ENCODE results near the gene CNGA1. TPM values are rescaled to one million over a fixed set of nuclear protein-coding genes. Genes with fewer than 3 reads are reported as not detected.

The CNGA1 gene
- total RNA-seq, 4 donors from 2014 or later: 0.40 to 1.8 TPM; not detected in 2

- no peak overlapping the region for H3K4me3 ChIP-seq
- ATAC-seq: no peak
- TF ChIP-seq POLR2AphosphoS5 (IDR thresholded peaks at IDR 0.05) (no peak), EP300 (IDR thresholded peaks at IDR 0.05) (no peak), POLR2A (IDR thresholded peaks at IDR 0.05) (no peak), CTCF (IDR thresholded peaks at IDR 0.05) (no peak)
- H3K4me1 ChIP-seq: no peaks in the 10 kb centered on the region
- WGBS, 2 donors (ENCODE audit: low coverage in 1 of 2): 75 to 80% methylated on average over 3 to 5 of the region's 5 CpGs
- H3K27me3 ChIP-seq: no peaks in the 10 kb centered on the region
- no peaks in the 10 kb centered on the region for H3K36me3 ChIP-seq
- no peak overlapping the region for H3K27ac ChIP-seq
- H3K9me3 ChIP-seq: no peaks in the 10 kb centered on the region
These were observed 70.4 kb downstream of the CNGA1 start for GRCh38 chr4:47945930-47946726.

- Histone ChIP-seq H3K27ac (no peak overlapping the region), H3K9me3 (no peaks in the 10 kb centered on the region), H3K4me1 (no peaks in the 10 kb centered on the region), H3K4me3 (no peak overlapping the region), H3K36me3 (no peaks in the 10 kb centered on the region), H3K27me3 (peaks cover 4% of the 10 kb centered on the region)
- no peak for ATAC-seq
- TF ChIP-seq POLR2A (IDR thresholded peaks at IDR 0.05): no peak
- 78 to 84% methylated on average over 6 of the region's 10 CpGs for WGBS, 2 donors (ENCODE audit: low coverage in 1 of 2)
These were observed 74.2 kb downstream of the CNGA1 start for GRCh38 chr4:47942081-47942819.

- H3K27me3 ChIP-seq: peaks cover 4% of the 10 kb centered on the region
- no peak for ATAC-seq
- TF ChIP-seq POLR2AphosphoS5 (IDR thresholded peaks at IDR 0.05) (no peak), EP300 (IDR thresholded peaks at IDR 0.05) (no peak), CTCF (IDR thresholded peaks at IDR 0.05) (no peak)
- no peaks in the 10 kb centered on the region for H3K36me3 ChIP-seq
- H3K9me3 ChIP-seq: no peaks in the 10 kb centered on the region
- no peak overlapping the region for H3K4me3 ChIP-seq
- WGBS, 2 donors (ENCODE audit: low coverage in 1 of 2): 85 to 90% methylated on average over 4 to 5 of the region's 5 CpGs
- H3K4me1 ChIP-seq: no peaks in the 10 kb centered on the region
- no peak overlapping the region for H3K27ac ChIP-seq
These were observed 77.0 kb downstream of the CNGA1 start for GRCh38 chr4:47939456-47939855.

- no peaks in the 10 kb centered on the region for H3K9me3 ChIP-seq
- H3K27me3 ChIP-seq: peaks cover 4% of the 10 kb centered on the region
- no peaks in the 10 kb centered on the region for H3K36me3 ChIP-seq
- TF ChIP-seq POLR2A (IDR thresholded peaks at IDR 0.05) (no peak), CTCF (IDR thresholded peaks at IDR 0.05) (no peak), EP300 (IDR thresholded peaks at IDR 0.05) (no peak)
- no peak overlapping the region for H3K4me3 ChIP-seq
- H3K4me1 ChIP-seq: no peaks in the 10 kb centered on the region
- WGBS, 2 donors (ENCODE audit: low coverage in 1 of 2): 72 to 88% methylated on average over 3 to 6 of the region's 6 CpGs
- ATAC-seq: no peak
- H3K27ac ChIP-seq: no peak overlapping the region
These were observed 80.1 kb downstream of the CNGA1 start for GRCh38 chr4:47936336-47936735.

GRCh38 chr4:47933840-47934239, 82.6 kb downstream of the CNGA1 start:
- H3K4me1 ChIP-seq: peaks cover 0 to 4% (median 0%) of the 10 kb centered on the region in 3 donors
- H3K27ac ChIP-seq: no peak overlapping the region
- H3K36me3 ChIP-seq: no peaks in the 10 kb centered on the region
- H3K4me3 ChIP-seq: no peak overlapping the region
- WGBS, 2 donors (ENCODE audit: low coverage in 1 of 2): 0 to 4% methylated on average over 4 of the region's 4 CpGs
- no peaks in the 10 kb centered on the region for H3K9me3 ChIP-seq
- ATAC-seq: no peak
- TF ChIP-seq CTCF (IDR thresholded peaks at IDR 0.05) (peak; percentile 35 to 65 (median 39)), POLR2A (IDR thresholded peaks at IDR 0.05) (no peak)
- H3K27me3 ChIP-seq: peaks cover 4% of the 10 kb centered on the region

Data from gastroesophageal sphincter (tissue), 4 donors.